GM12878 (cell line): ENCODE results near the gene MRPL46. TPM values are rescaled to one million over a fixed set of nuclear protein-coding genes. Genes with fewer than 3 reads are reported as not detected.

Source experiments
- ATAC-seq: fragments of 200-7000 bp; cut with Tn5 transposase; 3 replicates; pipeline ENCODE4 v1.9.1; 2020; ENCODE audit warnings: mild to moderate bottlenecking, moderate library complexity
- BruUV-seq: library from RNA; stranded (reverse); fragments of 400-500 nt; replicated peaks from 2 replicates; lab custom pipeline; 2021; lab: Mats Ljungman, UMichigan
- CTCF ChIA-PET: fragments of 300-600 bp; sonication (Branson Sonifier 250); formaldehyde crosslinking; extraction: SDS; loops from one replicate; lab custom pipeline; 2021; ENCODE audit warnings: inconsistent platforms; lab: Yijun Ruan, JAX
- POLR2A ChIA-PET: fragments of 350-600 bp; formaldehyde crosslinking; extraction: SDS; loops from one replicate; lab custom pipeline; 2021; ENCODE audit warnings: inconsistent platforms; lab: Charles Lee
- RAD21 ChIA-PET: fragments of 300-600 bp; sonication (Branson Sonifier 250); formaldehyde crosslinking; loops from one replicate; lab custom pipeline; 2023; ENCODE audit warnings: antibody characterized with exemption; ENCODE audit not compliant: unreplicated experiment; lab: Charles Lee
- SMC1A ChIA-PET: fragments of 300-600 bp; sonication (Branson Sonifier 250); formaldehyde crosslinking; loops from one replicate; lab custom pipeline; 2023; ENCODE audit not compliant: unreplicated experiment, uncharacterized antibody; lab: Charles Lee
- DNase-seq: peaks from one replicate; pipeline ENCODE4 v3.0.0-alpha.2; 2011; ENCODE audit warnings: low read depth, low spot score
- FAIRE-seq: peaks from 3 replicates; lab custom pipeline; 2011; peaks lifted over from hg19 to GRCh38; lab: Jason Lieb, UNC
- H2AFZ ChIP-seq: 2 replicates; pipeline ENCODE4 v1.6.0; 2011; ENCODE audit warnings: low read depth, low read length, control low read depth; ENCODE audit not compliant: control insufficient read depth
- H3K27ac ChIP-seq: 2 replicates; pipeline ENCODE4 v1.5.1; 2011; ENCODE audit warnings: control low read depth; ENCODE audit not compliant: control insufficient read depth, insufficient read depth
- H3K27me3 ChIP-seq, 2 experiments: replicated peaks in 1 of 2; 2 replicates each; pipeline versions ENCODE4 v1.6.0 to v1.6.1; 2011; ENCODE audit warnings: low read length in 1 of 2; ENCODE audit not compliant: control insufficient read depth in 2 of 2, insufficient read depth in 2 of 2
- H3K36me3 ChIP-seq, 2 experiments: 2 replicates each; pipeline ENCODE4 v1.5.1; 2011; ENCODE audit warnings: low read length in 1 of 2; ENCODE audit not compliant: control insufficient read depth in 2 of 2, insufficient read depth in 2 of 2
- H3K4me1 ChIP-seq: 2 replicates; pipeline ENCODE4 v1.6.1; 2011; ENCODE audit warnings: mild to moderate bottlenecking, low read length, moderate library complexity, mixed read lengths; ENCODE audit not compliant: control insufficient read depth, insufficient read depth
- H3K4me2 ChIP-seq: 2 replicates; pipeline ENCODE4 v1.6.0; 2011; ENCODE audit warnings: control low read depth; ENCODE audit not compliant: control insufficient read depth, insufficient read depth
- H3K4me3 ChIP-seq: fragments of 200-600 bp; sonication (generic); 2 replicates; pipeline ENCODE4 v1.5.1; 2016
- H3K79me2 ChIP-seq: 2 replicates; pipeline ENCODE4 v1.6.0; 2011; ENCODE audit warnings: low read length; ENCODE audit not compliant: control insufficient read depth, insufficient read depth
- H3K9ac ChIP-seq: 2 replicates; pipeline ENCODE4 v1.8.0; 2011; ENCODE audit warnings: low read length, control low read depth, mixed read lengths; ENCODE audit not compliant: control insufficient read depth, insufficient read depth
- H3K9me3 ChIP-seq: replicated peaks from 3 replicates; pipeline ENCODE4 v1.5.1; 2011; ENCODE audit warnings: mild to moderate bottlenecking, low read length; ENCODE audit not compliant: control insufficient read depth, insufficient read depth
- H4K20me1 ChIP-seq: 2 replicates; pipeline ENCODE4 v1.6.0; 2011; ENCODE audit not compliant: control insufficient read depth, insufficient read depth
- CEBPZ ChIP-seq: fragments of 150-350 bp; IDR thresholded peaks from 2 replicates; pipeline ENCODE4 v1.6.1; 2016; ENCODE audit warnings: low read depth, low read length
- ELK1 ChIP-seq: IDR thresholded peaks from 2 replicates; pipeline ENCODE4 v1.6.1; 2012; ENCODE audit warnings: low read depth, low read length, improper control_type of control experiment
- MAX ChIP-seq: IDR thresholded peaks from 2 replicates; pipeline ENCODE4 v1.6.1; 2012; ENCODE audit warnings: low read depth, low read length, improper control_type of control experiment
- MYB ChIP-seq: fragments of 150-350 bp; IDR thresholded peaks from 2 replicates; pipeline ENCODE4 v1.6.1; 2014; ENCODE audit warnings: mild to moderate bottlenecking, low read depth, low read length, borderline replicate concordance
- NFXL1 ChIP-seq: fragments of 450-650 bp; IDR thresholded peaks from 2 replicates; pipeline ENCODE4 v1.6.1; 2017; ENCODE audit warnings: antibody characterized with exemption, mild to moderate bottlenecking, borderline replicate concordance
- SIX5 ChIP-seq: IDR thresholded peaks from 2 replicates; pipeline ENCODE4 v1.6.1; 2011; ENCODE audit warnings: mild to moderate bottlenecking, low read depth, low read length, moderate library complexity; ENCODE audit not compliant: severe bottlenecking
- SMC3 ChIP-seq: IDR thresholded peaks from 2 replicates; pipeline ENCODE4 v1.6.1; 2011; ENCODE audit warnings: low read length, improper control_type of control experiment, borderline replicate concordance
- TAF1 ChIP-seq: IDR thresholded peaks from 2 replicates; pipeline ENCODE4 v1.6.1; 2011; ENCODE audit warnings: mild to moderate bottlenecking, low read depth, low read length, borderline replicate concordance
- TBL1XR1 ChIP-seq: IDR thresholded peaks from 2 replicates; pipeline ENCODE4 v1.6.1; 2012; ENCODE audit warnings: low read depth, low read length, improper control_type of control experiment
- ZBTB11 ChIP-seq: fragments of 450-650 bp; formaldehyde crosslinking; IDR thresholded peaks from 2 replicates; pipeline ENCODE4 v1.5.0; 2022; ENCODE audit warnings: mild to moderate bottlenecking, missing genetic modification characterization
- ZSCAN29 ChIP-seq: fragments of 450-650 bp; IDR thresholded peaks from 2 replicates; pipeline ENCODE4 v1.6.1; 2017; ENCODE audit warnings: mild to moderate bottlenecking, moderate library complexity
- WGBS: methylation state at CpG from one replicate; pipeline ENCODE4 v1.1.6; 2016; ENCODE audit warnings: low lambda C conversion rate; ENCODE audit not compliant: insufficient replicate concordance, insufficient coverage; ENCODE audit errors: missing lambda C conversion rate; 5-methylcytosine and 5-hydroxymethylcytosine counted together
- in situ Hi-C: fragments of 300-500 bp; cut with MboI; formaldehyde crosslinking; loops from 9 replicates; pipeline ENCODE4 v1.14.3; 2018; ENCODE audit warnings: mixed read lengths
- intact Hi-C: fragments of 100-400 bp; cut with micrococcal nuclease; formaldehyde crosslinking; loops from one replicate; pipeline ENCODE4 v1.14.2; 2022; ENCODE audit not compliant: unreplicated experiment
- polyA plus RNA-seq, 11 experiments: library from polyadenylated mRNA; depleted of rRNA in 4 of 11; unstranded in 6 of 11; stranded (reverse) in 5 of 11; fragments of >200 nt; fragmentation: Nextera tagmentation in 4 of 11; fragmentation: Illumina TruSeq in 1 of 11; extraction: Ambion mirVana in 4 of 11; extraction: Trizol in 1 of 11; gene quantifications; 1 replicate in 1 of 11; 2 replicates in 10 of 11; pipeline versions ENCODE4 v1.2.1 to v1.2.3, GENCODE V29; 2011 to 2016; ENCODE audit warnings: inconsistent platforms in 2 of 11, missing spikeins in 2 of 11, low read depth in 1 of 11
- total RNA-seq, 4 experiments: library from RNA; depleted of rRNA in 3 of 4; stranded (reverse); fragments of >200 nt in 3 of 4; fragmentation: Illumina TruSeq in 1 of 4; extraction: Trizol in 1 of 4; gene quantifications; 2 replicates each; pipeline versions ENCODE4 v1.2.1 to v1.2.3, GENCODE V29; 2013 to 2021

Gene MRPL46
- total and polyA plus RNA-seq, 10 of the 15 experiments (the other 5 are each of a cell fraction or from before 2014, with no cell fraction given) = 37.4 to 96.7 (median 52.9) TPM

DNA sequence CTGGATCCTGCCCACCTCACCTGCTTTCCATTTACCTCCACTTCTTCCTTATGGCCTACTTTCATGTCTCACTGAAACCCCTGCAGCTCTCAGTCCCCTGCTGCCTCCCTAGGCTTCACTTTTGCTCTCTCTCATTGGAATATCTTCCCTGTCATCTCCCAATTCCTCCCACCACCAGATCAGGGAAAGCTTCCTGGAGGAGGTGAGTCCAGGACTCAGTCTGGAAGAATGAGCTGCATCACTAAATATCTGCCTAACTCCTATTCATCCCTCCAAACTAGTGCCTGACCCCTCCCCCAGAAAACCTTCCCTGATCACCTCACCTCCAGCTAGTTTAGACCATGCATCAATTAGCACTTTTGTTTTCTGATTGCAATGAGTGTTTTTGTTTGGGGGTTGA is 37.1 kb downstream of the MRPL46 start (continued):
- TF ChIP-seq ELK1 (no peak), MYB (no peak)

DNA sequence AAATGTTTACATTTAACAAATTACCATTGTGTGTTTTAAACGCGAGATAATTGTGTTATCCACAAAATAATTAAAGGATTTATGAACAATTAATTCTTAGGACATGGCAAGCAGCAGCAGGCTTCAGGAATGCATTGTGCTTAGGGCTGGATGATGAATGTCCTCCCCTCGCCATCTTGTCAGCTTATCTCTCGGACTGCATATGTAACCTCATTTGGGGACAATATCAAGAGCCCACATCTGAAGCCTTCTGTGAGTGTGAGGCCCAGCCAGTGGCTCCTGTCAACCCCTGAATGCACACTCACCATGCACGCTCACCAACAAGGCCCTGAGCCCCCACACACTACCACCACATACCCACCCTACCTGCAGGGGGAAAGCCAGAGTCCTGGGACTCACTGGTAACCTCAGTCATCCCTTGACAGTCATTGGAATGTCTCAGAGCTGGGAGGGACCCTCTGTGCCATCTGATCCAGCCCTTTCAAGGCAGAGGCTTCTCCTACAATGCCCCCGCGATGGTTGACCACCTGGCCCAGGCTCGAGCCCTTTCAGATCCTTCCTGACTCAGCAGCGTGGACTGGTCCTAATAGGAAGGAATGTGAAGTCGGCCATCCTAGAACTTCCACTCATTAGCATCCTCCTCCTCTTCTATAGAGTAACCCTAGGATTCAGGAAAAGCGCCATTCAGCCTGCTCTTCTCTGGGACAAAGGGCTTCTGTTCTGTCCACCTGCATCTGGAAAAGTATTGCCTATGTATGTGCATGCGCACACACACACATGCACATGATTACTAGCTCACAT is 38.2 kb downstream of the MRPL46 start:
- POLR2A ChIA-PET = no interaction called here
- no peak overlapping the region for H3K4me3 ChIP-seq
- BruUV-seq = no TSS peak
- TF ChIP-seq TAF1 = no peak
- TF ChIP-seq CEBPZ = no peak
- TF ChIP-seq ZBTB11 (CRISPR knock-in tag) = no peak
- TF ChIP-seq TBL1XR1 = no peak
- no peak for TF ChIP-seq MAX
- TF ChIP-seq NFXL1 = no peak
- TF ChIP-seq ZSCAN29 = no peak
- no peak for TF ChIP-seq SIX5
- no peak for TF ChIP-seq SMC3
- TF ChIP-seq, all 136 proteins: peak for 0
- ChIA-PET SMC1A (no interaction called here), CTCF (interaction anchor here (0.7 kb wide), 1 partner anchor 1284 kb away, joined by 3 read pairs; no protein-coding TSS in a partner anchor), RAD21 (no interaction called here)
- DNase-seq = no peak
- no peak overlapping the region for H3K27ac ChIP-seq
- no peak overlapping the region for H3K9ac ChIP-seq
- H3K79me2 ChIP-seq = no peaks in the 10 kb centered on the region
- no peaks in the 10 kb centered on the region for H3K4me1 ChIP-seq
- no peak for FAIRE-seq
- no peaks in the 10 kb centered on the region for H3K9me3 ChIP-seq
- 19% methylated on average over 12 of the region's 12 CpGs for WGBS
- peaks cover 2 to 8% of the 10 kb centered on the region in 2 experiments; a peak in 2 of 4 replicates for H3K27me3 ChIP-seq
- in situ Hi-C loops = no loop called here
- H4K20me1 ChIP-seq = no peaks in the 10 kb centered on the region
- H2AFZ ChIP-seq = no peak overlapping the region
- no peak for ATAC-seq
- intact Hi-C loops = no loop called here
- no peak overlapping the region for H3K4me2 ChIP-seq
- H3K36me3 ChIP-seq = no peaks in the 10 kb centered on the region
